HL-60 (cell line): ENCODE data around the gene CDK19.

Experiments
- CTCF ChIP-seq: IDR thresholded peaks from one replicate; pipeline ENCODE4 v1.5.1; 2011; ENCODE audit warnings: low read length, control low read depth, inconsistent platforms; ENCODE audit not compliant: insufficient read depth
- GABPA ChIP-seq: IDR thresholded peaks from 2 replicates; pipeline ENCODE4 v1.6.1; 2012; ENCODE audit warnings: low read depth
- POLR2AphosphoS5 ChIP-seq: IDR thresholded peaks from 2 replicates; pipeline ENCODE4 v1.6.1; 2012; ENCODE audit warnings: low read depth

- no peak for TF ChIP-seq CTCF
- TF ChIP-seq POLR2AphosphoS5: no peak
- no peak for TF ChIP-seq GABPA
Observed at GRCh38 chr6:110661414-110661813, 153.9 kb downstream of the CDK19 start.
